Measurements from ENCODE around the gene IRX5.

DNA sequence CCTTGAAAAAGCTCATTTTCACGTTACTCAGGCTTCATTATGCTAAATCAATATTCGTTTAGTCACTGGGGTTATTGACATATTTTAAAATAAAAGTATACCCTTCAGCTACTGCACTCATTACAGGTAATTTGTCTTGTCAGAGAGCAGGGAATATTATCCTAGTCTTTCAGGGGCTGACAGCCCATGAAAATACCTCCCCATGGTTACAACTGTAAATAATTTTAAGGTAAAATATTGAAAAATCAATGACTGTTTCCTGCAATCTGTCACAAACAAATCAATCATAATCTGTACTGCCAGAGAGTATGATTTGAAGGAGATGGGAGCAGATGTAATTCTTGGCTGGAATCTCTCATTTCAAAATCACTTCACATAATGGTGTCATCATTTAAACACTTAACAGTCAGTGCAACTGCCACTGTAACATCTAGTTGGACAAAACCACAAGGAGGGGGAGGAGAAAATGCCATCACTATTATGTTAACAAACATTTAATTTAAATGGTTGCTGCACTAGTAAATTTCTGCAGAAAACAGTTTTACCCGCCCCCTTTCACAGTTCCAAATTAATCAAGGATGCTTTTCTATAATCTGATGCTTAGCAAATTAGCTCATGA, 9.3 kb upstream of the IRX5 start:
- TF ChIP-seq, protein P1, sequence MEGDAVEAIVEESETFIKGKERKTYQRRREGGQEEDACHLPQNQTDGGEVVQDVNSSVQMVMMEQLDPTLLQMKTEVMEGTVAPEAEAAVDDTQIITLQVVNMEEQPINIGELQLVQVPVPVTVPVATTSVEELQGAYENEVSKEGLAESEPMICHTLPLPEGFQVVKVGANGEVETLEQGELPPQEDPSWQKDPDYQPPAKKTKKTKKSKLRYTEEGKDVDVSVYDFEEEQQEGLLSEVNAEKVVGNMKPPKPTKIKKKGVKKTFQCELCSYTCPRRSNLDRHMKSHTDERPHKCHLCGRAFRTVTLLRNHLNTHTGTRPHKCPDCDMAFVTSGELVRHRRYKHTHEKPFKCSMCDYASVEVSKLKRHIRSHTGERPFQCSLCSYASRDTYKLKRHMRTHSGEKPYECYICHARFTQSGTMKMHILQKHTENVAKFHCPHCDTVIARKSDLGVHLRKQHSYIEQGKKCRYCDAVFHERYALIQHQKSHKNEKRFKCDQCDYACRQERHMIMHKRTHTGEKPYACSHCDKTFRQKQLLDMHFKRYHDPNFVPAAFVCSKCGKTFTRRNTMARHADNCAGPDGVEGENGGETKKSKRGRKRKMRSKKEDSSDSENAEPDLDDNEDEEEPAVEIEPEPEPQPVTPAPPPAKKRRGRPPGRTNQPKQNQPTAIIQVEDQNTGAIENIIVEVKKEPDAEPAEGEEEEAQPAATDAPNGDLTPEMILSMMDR (IDR thresholded peaks at IDR 0.05 in 8 of 11, conservative IDR thresholded peaks at IDR 0.05 in 3 of 11), result no peak
- TF ChIP-seq POLR2A (IDR thresholded peaks at IDR 0.05), result no peak
- no peak for TF ChIP-seq POLR2AphosphoS5 (IDR thresholded peaks at IDR 0.05)

Measured in spleen (tissue), 7 donors.